ENCODE results near the gene RERGL. TPM values are rescaled to one million over a fixed set of nuclear protein-coding genes. Genes with fewer than 3 reads are reported as not detected.
"Not testable (repeated sequence)": the region's sequence is repeated elsewhere in the genome, so short reads cannot be mapped to it uniquely, and the experiment has no call there.

Gene RERGL
- total and polyA plus RNA-seq, 4 donors, result 0.19 to 1.2 (median 0.82) TPM

GRCh38 chr12:18045446-18045992 is 44.5 kb downstream of the RERGL start:
- H3K36me3 ChIP-seq (ENCODE audit: control insufficient read depth in 4 of 4, insufficient read depth in 3 of 4, low read depth in 1 of 4, low read length in 3 of 4), result no peaks in the 10 kb centered on the region
- WGBS, result 86% methylated on average over 7 of the region's 7 CpGs
- no peaks in the 10 kb centered on the region for H3K9me3 ChIP-seq (ENCODE audit: control insufficient read depth in 4 of 4, low read length in 3 of 4)
- TF ChIP-seq RXRA (IDR thresholded peaks at IDR 0.05) (no peak), MAX (IDR thresholded peaks at IDR 0.05) (no peak), NR2F2 (IDR thresholded peaks at IDR 0.05) (no peak), HNF4A (conservative IDR thresholded peaks at IDR 0.05) (no peak), FOXA1 (IDR thresholded peaks at IDR 0.05) (no peak), SP1 (IDR thresholded peaks at IDR 0.05) (no peak), CTCF (IDR thresholded peaks at IDR 0.05; ENCODE audit: low read depth, low read length, missing input control) (no peak), YY1 (IDR thresholded peaks at IDR 0.05) (no peak), REST (IDR thresholded peaks at IDR 0.05) (no peak), FOXA2 (IDR thresholded peaks at IDR 0.05) (no peak), JUND (IDR thresholded peaks at IDR 0.05) (no peak), TAF1 (conservative IDR thresholded peaks at IDR 0.05) (no peak)
- H3K4me1 ChIP-seq (ENCODE audit: control insufficient read depth in 4 of 4, insufficient read depth in 4 of 4, low read length in 3 of 4), result no peaks in the 10 kb centered on the region
- no peak overlapping the region for H3K27ac ChIP-seq (ENCODE audit: low read depth in 1 of 2, low read length in 2 of 2)
- no peaks in the 10 kb centered on the region for H3K27me3 ChIP-seq (ENCODE audit: control insufficient read depth in 4 of 4, insufficient read depth in 4 of 4, low read length in 3 of 4)
- H3K9ac ChIP-seq (ENCODE audit: low read depth in 1 of 2, low read length in 2 of 2), result no peak overlapping the region
- no peak overlapping the region for H3K4me3 ChIP-seq (ENCODE audit: low read depth in 1 of 3, low read length in 3 of 3)
- no peak for DNase-seq (ENCODE audit: low spot score)

- not testable (repeated sequence) for H3K27me3 ChIP-seq (ENCODE audit: control insufficient read depth in 4 of 4, insufficient read depth in 4 of 4, low read length in 3 of 4); H3K4me3 ChIP-seq (ENCODE audit: low read depth in 1 of 3, low read length in 3 of 3); H3K27ac ChIP-seq (ENCODE audit: low read depth in 1 of 2, low read length in 2 of 2); DNase-seq (ENCODE audit: low spot score); H3K4me1 ChIP-seq (ENCODE audit: control insufficient read depth in 4 of 4, insufficient read depth in 4 of 4, low read length in 3 of 4); H3K9me3 ChIP-seq (ENCODE audit: control insufficient read depth in 4 of 4, low read length in 3 of 4); H3K9ac ChIP-seq (ENCODE audit: low read depth in 1 of 2, low read length in 2 of 2); H3K36me3 ChIP-seq (ENCODE audit: control insufficient read depth in 4 of 4, insufficient read depth in 3 of 4, low read depth in 1 of 4, low read length in 3 of 4)
- 90% methylated on average over 27 of the region's 27 CpGs for WGBS
These were observed 49.8 kb downstream of the RERGL start for GRCh38 chr12:18040060-18040742.

Other genes starting within 250 kb of the RERGL start
- 10 to 100 TPM; 14.0 to 40.1 TPM for gene PIK3C2G, start 171.3 kb upstream of the RERGL start, total RNA-seq
- gene PIK3C2G, start 171.3 kb upstream of the RERGL start, polyA plus RNA-seq, result 10 to 100 TPM in 1 of 2 donors, 1 to 10 TPM in 1; 4.9 to 24.8 TPM